Measurements from ENCODE around the gene SLC22A23. TPM values are rescaled to one million over a fixed set of nuclear protein-coding genes. Genes with fewer than 3 reads are reported as not detected.

SLC22A23 gene
- total and polyA plus RNA-seq, 7 donors, result 8.1 to 18.7 (median 12.0) TPM

- TF ChIP-seq EP300 (IDR thresholded peaks at IDR 0.05), result no peak
- no peak for TF ChIP-seq CTCF (IDR thresholded peaks at IDR 0.05)
- TF ChIP-seq POLR2A (IDR thresholded peaks at IDR 0.05), result no peak
- no peak for TF ChIP-seq POLR2AphosphoS5 (IDR thresholded peaks at IDR 0.05)
- DNase-seq, result no peak
- Histone ChIP-seq H3K27me3 (no peaks in the 10 kb centered on the region), H3K4me3 (no peak overlapping the region), H3K36me3 (no peaks in the 10 kb centered on the region), H3K9me3 (no peaks in the 10 kb centered on the region), H3K4me1 (peaks cover 0 to 17% (median 10%) of the 10 kb centered on the region in 4 donors), H3K27ac (no peak overlapping the region)
- intact Hi-C loops (cut with DNase I), result no loop called here
- WGBS, 2 donors, result 61 to 74% methylated on average over 3 of the region's 3 CpGs
Observed at GRCh38 chr6:3443221-3443515, 13.7 kb downstream of the SLC22A23 start.

- 83 to 84% methylated on average over 8 of the region's 8 CpGs for WGBS, 2 donors
- H3K27me3 ChIP-seq, result no peaks in the 10 kb centered on the region
- intact Hi-C loops (cut with DNase I), result no loop called here
- H3K4me3 ChIP-seq, result no peak overlapping the region
- no peak overlapping the region for H3K27ac ChIP-seq
- no peaks in the 10 kb centered on the region for H3K9me3 ChIP-seq
- no peak for DNase-seq
- no peaks in the 10 kb centered on the region for H3K36me3 ChIP-seq
- H3K4me1 ChIP-seq, result peaks cover 0 to 22% (median 15%) of the 10 kb centered on the region in 4 donors
- TF ChIP-seq POLR2AphosphoS5 (IDR thresholded peaks at IDR 0.05) (no peak), CTCF (IDR thresholded peaks at IDR 0.05) (no peak), EP300 (IDR thresholded peaks at IDR 0.05) (no peak), POLR2A (IDR thresholded peaks at IDR 0.05) (no peak)
Observed at GRCh38 chr6:3442431-3443220, 14.2 kb downstream of the SLC22A23 start.

- Histone ChIP-seq H3K27me3 (no peaks in the 10 kb centered on the region), H3K9me3 (no peaks in the 10 kb centered on the region), H3K27ac (no peak overlapping the region), H3K4me1 (peaks cover 0 to 22% (median 15%) of the 10 kb centered on the region in 4 donors), H3K4me3 (no peak overlapping the region), H3K36me3 (no peaks in the 10 kb centered on the region)
- TF ChIP-seq EP300 (IDR thresholded peaks at IDR 0.05) (no peak), POLR2AphosphoS5 (IDR thresholded peaks at IDR 0.05) (no peak), POLR2A (IDR thresholded peaks at IDR 0.05) (no peak), CTCF (IDR thresholded peaks at IDR 0.05) (no peak)
- intact Hi-C loops (cut with DNase I), result no loop called here
- WGBS, 2 donors, result 92% methylated on average over 5 of the region's 5 CpGs
- DNase-seq, result no peak
Observed at GRCh38 chr6:3440911-3441310, 15.9 kb downstream of the SLC22A23 start.

GRCh38 chr6:3439961-3440360 lies 16.9 kb downstream of the SLC22A23 start:
- H3K4me3 ChIP-seq, result no peak overlapping the region
- 83 to 84% methylated on average over 4 of the region's 4 CpGs for WGBS, 2 donors
- H3K27me3 ChIP-seq, result no peaks in the 10 kb centered on the region
- intact Hi-C loops (cut with DNase I), result no loop called here
- no peak for DNase-seq
- peaks cover 0 to 22% (median 15%) of the 10 kb centered on the region in 4 donors for H3K4me1 ChIP-seq
- no peak overlapping the region for H3K27ac ChIP-seq
- H3K9me3 ChIP-seq, result no peaks in the 10 kb centered on the region
- H3K36me3 ChIP-seq, result no peaks in the 10 kb centered on the region
- TF ChIP-seq EP300 (IDR thresholded peaks at IDR 0.05) (no peak), POLR2A (IDR thresholded peaks at IDR 0.05) (no peak), CTCF (IDR thresholded peaks at IDR 0.05) (no peak), POLR2AphosphoS5 (IDR thresholded peaks at IDR 0.05) (no peak)

Measured in sigmoid colon (tissue), 7 donors.